Activated CD8-positive, alpha-beta memory T cell treated with anti-CD3 and anti-CD28 coated beads, Interleukin-2, amount 10 ng/mL, durations not matched to agents 7 days and 5 days (primary cell): ENCODE results near the gene KRABD2.

ENCODE experiments used
- ATAC-seq: fragments of 150-1000 bp; cut with Tn5 transposase; one replicate; pipeline ENCODE4 v1.10.0; 2021; ENCODE audit warnings: moderate library complexity
- CTCF ChIA-PET: fragments of 350-600 bp; sonication (Branson Sonifier 250); formaldehyde crosslinking; loops from one replicate; lab custom pipeline; 2021; ENCODE audit warnings: antibody characterized with exemption; lab: Charles Lee
- DNase-seq: peaks from one replicate; pipeline ENCODE4 v3.0.0-alpha.2; 2020
- H3K27ac Mint-ChIP-seq: one replicate; pipeline ENCODE4 v1.8.0; 2021; ENCODE audit warnings: mild to moderate bottlenecking, mixed read lengths
- H3K27me3 Mint-ChIP-seq: one replicate; pipeline ENCODE4 v1.8.0; 2021; ENCODE audit warnings: mixed read lengths
- H3K36me3 Mint-ChIP-seq: one replicate; pipeline ENCODE4 v1.8.0; 2021; ENCODE audit warnings: mild to moderate bottlenecking, mixed read lengths
- H3K4me1 Mint-ChIP-seq: one replicate; pipeline ENCODE4 v1.8.0; 2021; ENCODE audit warnings: mixed read lengths
- H3K4me3 Mint-ChIP-seq: one replicate; pipeline ENCODE4 v1.8.0; 2021; ENCODE audit warnings: mild to moderate bottlenecking, moderate library complexity, mixed read lengths
- H3K9me3 Mint-ChIP-seq: one replicate; pipeline ENCODE4 v1.8.0; 2022; ENCODE audit warnings: low read depth, mixed read lengths

The KRABD2 gene

GRCh38 chr17:8376271-8377067 lies at the start of gene KRABD2:
TSS of gene KRABD2 (minus strand) at chr17:8376704.
- peaks cover 56% of the 10 kb centered on the region for H3K4me1 Mint-ChIP-seq
- H3K4me3 Mint-ChIP-seq: peak within 1 kb of the TSS; percentile 87
- CTCF ChIA-PET: interaction anchor here (0.6 to 2.0 kb wide), 18 partner anchors 7 to 369 kb away, joined by 3 to 10 read pairs (median 4); no protein-coding TSS in a partner anchor
- peak; percentile 94 for DNase-seq
- no peaks in the 10 kb centered on the region for H3K9me3 Mint-ChIP-seq
- peaks cover 52% of the 10 kb centered on the region for H3K36me3 Mint-ChIP-seq
- peak within 1 kb of the TSS; percentile 86 for H3K27ac Mint-ChIP-seq
- ATAC-seq: peak; percentile 100
- no peaks in the 10 kb centered on the region for H3K27me3 Mint-ChIP-seq

GRCh38 chr17:8421571-8421970 lies 45.1 kb upstream of the KRABD2 start:
- Mint-ChIP-seq H3K4me3 (no peak overlapping the region), H3K36me3 (no peaks in the 10 kb centered on the region), H3K27ac (no peak overlapping the region), H3K9me3 (no peaks in the 10 kb centered on the region), H3K27me3 (peaks cover 71% of the 10 kb centered on the region), H3K4me1 (no peaks in the 10 kb centered on the region)
- CTCF ChIA-PET: interaction anchor here (2.4 kb wide), 1 partner anchor 11 kb away, joined by 16 read pairs; no protein-coding TSS in a partner anchor
- no peak for ATAC-seq
- DNase-seq: no peak

- CTCF ChIA-PET: interaction anchor here (1.0 to 2.4 kb wide), 2 partner anchors 8 to 10 kb away, joined by 4 to 16 read pairs; no protein-coding TSS in a partner anchor
- no peaks in the 10 kb centered on the region for H3K9me3 Mint-ChIP-seq
- no peak for ATAC-seq
- H3K36me3 Mint-ChIP-seq: no peaks in the 10 kb centered on the region
- H3K27me3 Mint-ChIP-seq: peaks cover 76% of the 10 kb centered on the region
- H3K4me3 Mint-ChIP-seq: no peak overlapping the region
- DNase-seq: no peak
- no peaks in the 10 kb centered on the region for H3K4me1 Mint-ChIP-seq
- H3K27ac Mint-ChIP-seq: no peak overlapping the region
Observed at GRCh38 chr17:8420041-8420934, 43.8 kb upstream of the KRABD2 start.

GRCh38 chr17:8419305-8419704 lies 42.8 kb upstream of the KRABD2 start:
- Mint-ChIP-seq H3K36me3 (no peaks in the 10 kb centered on the region), H3K4me1 (no peaks in the 10 kb centered on the region), H3K9me3 (no peaks in the 10 kb centered on the region), H3K27me3 (peaks cover 77% of the 10 kb centered on the region), H3K27ac (no peak overlapping the region), H3K4me3 (no peak overlapping the region)
- ATAC-seq (no peak), DNase-seq (no peak)
- CTCF ChIA-PET: interaction anchor here (2.4 kb wide), 1 partner anchor 9 kb away, joined by 16 read pairs; no protein-coding TSS in a partner anchor

GRCh38 chr17:8418471-8418870 lies 42.0 kb upstream of the KRABD2 start:
- Mint-ChIP-seq H3K27me3 (peaks cover 70% of the 10 kb centered on the region), H3K4me1 (peaks cover 2% of the 10 kb centered on the region), H3K27ac (no peak overlapping the region), H3K9me3 (no peaks in the 10 kb centered on the region), H3K4me3 (no peak overlapping the region), H3K36me3 (no peaks in the 10 kb centered on the region)
- DNase-seq (no peak), ATAC-seq (no peak)
- CTCF ChIA-PET: interaction anchor here (1.1 to 1.3 kb wide), 2 partner anchors 8 to 328 kb away, joined by 4 read pairs; no protein-coding TSS in a partner anchor

GRCh38 chr17:8417806-8418205 lies 41.3 kb upstream of the KRABD2 start:
- H3K4me3 Mint-ChIP-seq: no peak overlapping the region
- no peaks in the 10 kb centered on the region for H3K9me3 Mint-ChIP-seq
- DNase-seq (no peak), ATAC-seq (no peak)
- H3K4me1 Mint-ChIP-seq: peaks cover 9% of the 10 kb centered on the region
- H3K36me3 Mint-ChIP-seq: no peaks in the 10 kb centered on the region
- CTCF ChIA-PET: interaction anchor here (1.1 to 1.3 kb wide), 2 partner anchors 8 to 328 kb away, joined by 4 read pairs; no protein-coding TSS in a partner anchor
- no peak overlapping the region for H3K27ac Mint-ChIP-seq
- peaks cover 70% of the 10 kb centered on the region for H3K27me3 Mint-ChIP-seq

GRCh38 chr17:8413938-8414337 lies 37.4 kb upstream of the KRABD2 start:
- no peaks in the 10 kb centered on the region for H3K9me3 Mint-ChIP-seq
- H3K4me1 Mint-ChIP-seq: peaks cover 25% of the 10 kb centered on the region
- H3K36me3 Mint-ChIP-seq: no peaks in the 10 kb centered on the region
- CTCF ChIA-PET: interaction anchor here (3.9 kb wide), 1 partner anchor 332 kb away, joined by 19 read pairs; no protein-coding TSS in a partner anchor
- ATAC-seq (no peak), DNase-seq (no peak)
- H3K27ac Mint-ChIP-seq: no peak overlapping the region
- no peak overlapping the region for H3K4me3 Mint-ChIP-seq
- peaks cover 62% of the 10 kb centered on the region for H3K27me3 Mint-ChIP-seq

- CTCF ChIA-PET: interaction anchor here (3.9 kb wide), 1 partner anchor 333 kb away, joined by 19 read pairs; no protein-coding TSS in a partner anchor
- H3K4me3 Mint-ChIP-seq: no peak overlapping the region
- peaks cover 28% of the 10 kb centered on the region for H3K4me1 Mint-ChIP-seq
- no peak for DNase-seq
- no peaks in the 10 kb centered on the region for H3K9me3 Mint-ChIP-seq
- H3K27ac Mint-ChIP-seq: no peak overlapping the region
- peak; percentile 16 for ATAC-seq
- H3K27me3 Mint-ChIP-seq: peaks cover 60% of the 10 kb centered on the region
- no peaks in the 10 kb centered on the region for H3K36me3 Mint-ChIP-seq
Observed at GRCh38 chr17:8413328-8413727, 36.8 kb upstream of the KRABD2 start.

- DNase-seq (no peak), ATAC-seq (no peak)
- CTCF ChIA-PET: interaction anchor here (0.9 to 3.9 kb wide), 5 partner anchors 8 to 336 kb away, joined by 3 to 21 read pairs (median 4); no protein-coding TSS in a partner anchor
- Mint-ChIP-seq H3K4me1 (peaks cover 32% of the 10 kb centered on the region), H3K27me3 (peaks cover 51% of the 10 kb centered on the region), H3K27ac (no peak overlapping the region), H3K9me3 (no peaks in the 10 kb centered on the region), H3K36me3 (no peaks in the 10 kb centered on the region), H3K4me3 (no peak overlapping the region)
Observed at GRCh38 chr17:8412089-8412488, 35.6 kb upstream of the KRABD2 start.

- H3K4me1 Mint-ChIP-seq: peaks cover 32% of the 10 kb centered on the region
- CTCF ChIA-PET: interaction anchor here (0.9 to 2.6 kb wide), 16 partner anchors 10 to 375 kb away, joined by 3 to 24 read pairs (median 4); partner anchors contain the start of gene NDEL1
- H3K9me3 Mint-ChIP-seq: no peaks in the 10 kb centered on the region
- ATAC-seq (no peak), DNase-seq (no peak)
- peaks cover 38% of the 10 kb centered on the region for H3K27me3 Mint-ChIP-seq
- H3K27ac Mint-ChIP-seq: no peak overlapping the region
- H3K36me3 Mint-ChIP-seq: no peaks in the 10 kb centered on the region
- H3K4me3 Mint-ChIP-seq: no peak overlapping the region
Observed at GRCh38 chr17:8410883-8411238, 34.4 kb upstream of the KRABD2 start.

- CTCF ChIA-PET: interaction anchor here (0.6 to 2.6 kb wide), 32 partner anchors 8 to 376 kb away, joined by 3 to 24 read pairs (median 4); partner anchors contain the start of genes KRABD2, NDEL1 and RNF222
- Mint-ChIP-seq H3K4me3 (no peak overlapping the region), H3K27ac (no peak overlapping the region), H3K27me3 (peaks cover 38% of the 10 kb centered on the region), H3K4me1 (peaks cover 32% of the 10 kb centered on the region), H3K9me3 (no peaks in the 10 kb centered on the region), H3K36me3 (no peaks in the 10 kb centered on the region)
- ATAC-seq (peak; percentile 86), DNase-seq (peak; percentile 83)
Observed at GRCh38 chr17:8409966-8410882, 33.7 kb upstream of the KRABD2 start.

- DNase-seq: no peak
Observed at GRCh38 chr17:8408371-8408770, 31.9 kb upstream of the KRABD2 start.

More at GRCh38 chr17:8408371-8408770, 31.9 kb upstream of the KRABD2 start:
- CTCF ChIA-PET: interaction anchor here (2.1 kb wide), 1 partner anchor 338 kb away, joined by 10 read pairs; no protein-coding TSS in a partner anchor
- Mint-ChIP-seq H3K27ac (no peak overlapping the region), H3K27me3 (peaks cover 29% of the 10 kb centered on the region), H3K4me3 (no peak overlapping the region), H3K36me3 (no peaks in the 10 kb centered on the region), H3K4me1 (peaks cover 28% of the 10 kb centered on the region), H3K9me3 (no peaks in the 10 kb centered on the region)
- no peak for ATAC-seq
